HG02678 (cell line): ENCODE measurements around the gene TMPRSS4.

ENCODE experiments used
- ATAC-seq: cut with Tn5 transposase; IDR thresholded peaks from one replicate; pipeline ENCODE4 v1.9.1; 2021; ENCODE audit warnings: mild to moderate bottlenecking, moderate library complexity; ENCODE audit not compliant: unreplicated experiment

TMPRSS4 gene

GRCh38 chr11:118100691-118101232 is 23.9 kb downstream of the TMPRSS4 start:
- ATAC-seq: no peak

- ATAC-seq: no peak
These were observed 25.9 kb downstream of the TMPRSS4 start for GRCh38 chr11:118102721-118103261.

- ATAC-seq: no peak
These were observed 27.6 kb downstream of the TMPRSS4 start for GRCh38 chr11:118104491-118104890.

- ATAC-seq: no peak
These were observed 28.9 kb downstream of the TMPRSS4 start for GRCh38 chr11:118105657-118106305.

GRCh38 chr11:118106789-118107335 is 30.0 kb downstream of the TMPRSS4 start:
- no peak for ATAC-seq

- no peak for ATAC-seq
These were observed 31.6 kb downstream of the TMPRSS4 start for GRCh38 chr11:118108513-118108912.

GRCh38 chr11:118109231-118109630 is 32.4 kb downstream of the TMPRSS4 start:
- no peak for ATAC-seq

GRCh38 chr11:118111019-118111743 is 34.3 kb downstream of the TMPRSS4 start:
- ATAC-seq: no peak

GRCh38 chr11:118111744-118112035 is 34.8 kb downstream of the TMPRSS4 start:
- no peak for ATAC-seq

- no peak for ATAC-seq
These were observed 36.0 kb downstream of the TMPRSS4 start for GRCh38 chr11:118112711-118113430.

- no peak for ATAC-seq
These were observed 37.4 kb downstream of the TMPRSS4 start for GRCh38 chr11:118114266-118114665.

- ATAC-seq: no peak
These were observed 38.2 kb downstream of the TMPRSS4 start for GRCh38 chr11:118115048-118115447.

GRCh38 chr11:118117790-118118601 is 41.1 kb downstream of the TMPRSS4 start:
- ATAC-seq: no peak

GRCh38 chr11:118120793-118121192 is 43.9 kb downstream of the TMPRSS4 start:
- no peak for ATAC-seq

- ATAC-seq: no peak
These were observed 48.2 kb downstream of the TMPRSS4 start for GRCh38 chr11:118124929-118125535.

GRCh38 chr11:118126082-118126838 is 49.4 kb downstream of the TMPRSS4 start:
- ATAC-seq: no peak

- no peak for ATAC-seq
These were observed 51.4 kb downstream of the TMPRSS4 start for GRCh38 chr11:118128310-118128709.

- no peak for ATAC-seq
These were observed 52.0 kb downstream of the TMPRSS4 start for GRCh38 chr11:118128721-118129470.
